Left colon (tissue), 2 donors: ENCODE data around the gene TMEM117. TPM values are rescaled to one million over a fixed set of nuclear protein-coding genes. Genes with fewer than 3 reads are reported as not detected.
A peak's percentile ranks its signal among the peaks of the same experiment; 100 is the strongest.
"Not testable (repeated sequence)": the region's sequence is repeated elsewhere in the genome, so short reads cannot be mapped to it uniquely, and the experiment has no call there.

Experiments
- ATAC-seq: fragments of 200-7000 bp; cut with Tn5 transposase; one replicate; pipeline ENCODE4 v1.9.1; 2020; ENCODE audit warnings: mild to moderate bottlenecking, moderate library complexity
- DNase-seq, 2 donors: peaks; one replicate each; pipeline ENCODE4 v3.0.0-alpha.2; 2020
- intact Hi-C, 2 donors: fragments of 100-400 bp; cut with DNase I in 1 of 2; cut with micrococcal nuclease in 1 of 2; formaldehyde crosslinking; loops; one replicate each; pipeline versions ENCODE4 v1.11.2 to v1.14.0; 2022; cut with DNase I, micrococcal nuclease
- total RNA-seq, 2 donors: library from RNA; stranded (reverse); fragmentation: NEBNext Ultra II Directional; extraction: Animal tissue kit (Norgen Biotek cat#: 25700); gene quantifications; one replicate each; pipeline ENCODE4 v1.2.1, GENCODE V29; 2021
- donor health status: DM: no; HTN: no; CAD: no.
- donor health status: DM: yes; HTN: yes; CAD: no.

The TMEM117 gene
- total RNA-seq, 2 donors from 2014 or later, result 10.5 to 11.5 TPM

- intact Hi-C loops, result no loop called here
- DNase-seq (no peak), ATAC-seq (no peak)
Observed at GRCh38 chr12:43832463-43833168, 3.3 kb upstream of the TMEM117 start.

- ATAC-seq (peak; percentile 4), DNase-seq (no peak)
- intact Hi-C loops, result no loop called here
Observed at GRCh38 chr12:43835264-43835655, 621 bp upstream of the TMEM117 start.

GRCh38 chr12:43836475-43836989 is 651 bp downstream of the TMEM117 start:
- intact Hi-C loops, result no loop called here
- peak; percentile 68 for ATAC-seq
- DNase-seq, result peak; percentile 12 to 29

- no peak for ATAC-seq
- DNase-seq, result no peak
- intact Hi-C loops, result no loop called here
Observed at GRCh38 chr12:43840338-43840737, 4.5 kb downstream of the TMEM117 start.

GRCh38 chr12:43841253-43841652 is 5.4 kb downstream of the TMEM117 start:
- ATAC-seq, result no peak
- DNase-seq, result no peak
- intact Hi-C loops, result no loop called here

- ATAC-seq (no peak), DNase-seq (no peak)
- intact Hi-C loops, result no loop called here
Observed at GRCh38 chr12:43842259-43842658, 6.4 kb downstream of the TMEM117 start.

- ATAC-seq, result peak; percentile 82
- intact Hi-C loops, DNase-seq: not testable (repeated sequence)
Observed at GRCh38 chr12:43847425-43848225, 11.7 kb downstream of the TMEM117 start.

- ATAC-seq, result no peak
- intact Hi-C loops, result no loop called here
- no peak for DNase-seq
Observed at GRCh38 chr12:43848226-43848507, 12.3 kb downstream of the TMEM117 start.

- intact Hi-C loops, result no loop called here
- DNase-seq (no peak), ATAC-seq (no peak)
Observed at GRCh38 chr12:43848786-43849185, 12.9 kb downstream of the TMEM117 start.

GRCh38 chr12:43852744-43853143 is 16.9 kb downstream of the TMEM117 start:
- no peak for DNase-seq
- intact Hi-C loops, result no loop called here
- ATAC-seq, result no peak

- no peak for DNase-seq
- no peak for ATAC-seq
- intact Hi-C loops, result no loop called here
Observed at GRCh38 chr12:43856972-43857371, 21.1 kb downstream of the TMEM117 start.

GRCh38 chr12:43858096-43858495 is 22.2 kb downstream of the TMEM117 start:
- DNase-seq (no peak), ATAC-seq (no peak)
- intact Hi-C loops, result no loop called here

- ATAC-seq (no peak), DNase-seq (no peak)
- intact Hi-C loops, result no loop called here
Observed at GRCh38 chr12:43858991-43859390, 23.1 kb downstream of the TMEM117 start.

GRCh38 chr12:43861015-43861839 is 25.3 kb downstream of the TMEM117 start:
- DNase-seq, result no peak
- intact Hi-C loops, result no loop called here
- ATAC-seq, result no peak

- intact Hi-C loops, result no loop called here
- ATAC-seq, result no peak
- no peak for DNase-seq
Observed at GRCh38 chr12:43861840-43862150, 25.9 kb downstream of the TMEM117 start.

- intact Hi-C loops, result no loop called here
- no peak for DNase-seq
- no peak for ATAC-seq
Observed at GRCh38 chr12:43863770-43864366, 28.0 kb downstream of the TMEM117 start.

- DNase-seq, ATAC-seq, intact Hi-C loops: not testable (repeated sequence)
Observed at GRCh38 chr12:43864557-43864956, 28.7 kb downstream of the TMEM117 start.

- intact Hi-C loops, result no loop called here
- DNase-seq (no peak), ATAC-seq (no peak)
Observed at GRCh38 chr12:43869184-43869583, 33.3 kb downstream of the TMEM117 start.

- DNase-seq, ATAC-seq: not testable (repeated sequence)
Observed at GRCh38 chr12:43869765-43870164, 33.9 kb downstream of the TMEM117 start.

More at GRCh38 chr12:43869765-43870164, 33.9 kb downstream of the TMEM117 start:
- intact Hi-C loops, result not testable (repeated sequence)
